Measurements from ENCODE around the gene MAP2K3. TPM values are rescaled to one million over a fixed set of nuclear protein-coding genes. Genes with fewer than 3 reads are reported as not detected.

MAP2K3 gene
- total RNA-seq, 1 experiment from 2014 or later: 39.7 TPM

- TF ChIP-seq CTCF (IDR thresholded peaks at IDR 0.05): no peak
- TF ChIP-seq, protein P1, sequence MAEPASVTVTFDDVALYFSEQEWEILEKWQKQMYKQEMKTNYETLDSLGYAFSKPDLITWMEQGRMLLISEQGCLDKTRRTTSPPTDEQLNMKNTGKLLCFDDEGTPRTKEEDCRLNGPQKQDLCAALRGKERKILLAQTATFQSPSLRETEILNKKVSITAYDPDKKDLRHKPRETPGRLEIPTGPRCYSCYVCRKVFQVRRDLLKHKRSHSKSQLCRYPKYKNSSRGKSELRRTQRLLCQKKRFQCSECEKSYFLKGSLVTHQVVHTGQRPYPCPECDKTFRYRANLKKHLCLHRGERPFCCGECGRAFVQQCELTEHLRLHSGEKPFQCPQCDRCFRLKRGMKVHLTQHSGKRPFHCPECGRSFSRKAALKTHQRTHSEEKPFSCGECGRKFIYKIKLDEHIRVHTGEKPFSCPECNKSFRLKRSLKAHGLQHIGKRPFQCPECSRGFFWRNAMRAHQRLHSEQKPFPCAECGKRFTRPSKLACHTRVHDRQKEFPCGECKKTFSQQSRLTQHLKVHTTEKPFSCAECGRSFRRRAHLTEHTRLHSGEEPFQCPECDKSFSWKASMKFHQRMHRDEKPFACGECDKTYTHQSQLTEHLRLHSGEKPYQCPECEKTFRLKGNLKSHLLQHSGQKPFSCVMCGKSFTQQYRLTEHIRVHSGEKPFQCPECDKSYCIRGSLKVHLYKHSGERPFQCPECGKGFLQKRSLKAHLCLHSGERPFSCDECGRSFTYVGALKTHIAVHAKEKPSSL (CRISPR knock-in tag; conservative IDR thresholded peaks at IDR 0.05): no peak
- no peak for TF ChIP-seq ZNF263 (CRISPR knock-in tag; IDR thresholded peaks at IDR 0.05; ENCODE audit: low read depth)
- TF ChIP-seq, protein P2, sequence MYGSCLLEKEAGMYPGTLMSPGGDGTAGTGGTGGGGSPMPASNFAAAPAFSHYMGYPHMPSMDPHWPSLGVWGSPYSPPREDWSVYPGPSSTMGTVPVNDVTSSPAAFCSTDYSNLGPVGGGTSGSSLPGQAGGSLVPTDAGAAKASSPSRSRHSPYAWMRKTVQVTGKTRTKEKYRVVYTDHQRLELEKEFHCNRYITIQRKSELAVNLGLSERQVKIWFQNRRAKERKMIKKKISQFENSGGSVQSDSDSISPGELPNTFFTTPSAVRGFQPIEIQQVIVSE (CRISPR knock-in tag; IDR thresholded peaks at IDR 0.05; ENCODE audit: borderline replicate concordance): no peak
- TF ChIP-seq FOXP1 (CRISPR knock-in tag; IDR thresholded peaks at IDR 0.05; ENCODE audit: borderline replicate concordance): no peak
- no peak for TF ChIP-seq TEAD4 (CRISPR knock-in tag; IDR thresholded peaks at IDR 0.05)
- no peak for TF ChIP-seq ATF1 (CRISPR knock-in tag; IDR thresholded peaks at IDR 0.05)
- TF ChIP-seq TCF7 (CRISPR knock-in tag; IDR thresholded peaks at IDR 0.05; ENCODE audit: low read depth): no peak
- no peak for TF ChIP-seq ZNF396 (CRISPR knock-in tag; IDR thresholded peaks at IDR 0.05; ENCODE audit: borderline replicate concordance)
These were observed 7.4 kb downstream of the MAP2K3 start (continued) for GRCh38 chr17:21291862-21292261.

- ATAC-seq (no peak), DNase-seq (ENCODE audit: low spot score) (no peak)
- Mint-ChIP-seq H3K9me3 (peaks cover 9% of the 10 kb centered on the region), H3K36me3 (peaks cover 37% of the 10 kb centered on the region), H3K27ac (no peak overlapping the region), H3K4me1 (no peaks in the 10 kb centered on the region), H3K27me3 (ENCODE audit: low read depth) (peaks cover 8% of the 10 kb centered on the region; the same call in 1 of the 2 replicates), H3K4me3 (no peak overlapping the region)
- ChIA-PET CTCF (no interaction called here), POLR2A (no interaction called here)
- TF ChIP-seq SOX15 (CRISPR knock-in tag; IDR thresholded peaks at IDR 0.05) (no peak), MYBL2 (CRISPR knock-in tag; IDR thresholded peaks at IDR 0.05) (no peak), FOXJ3 (CRISPR knock-in tag; IDR thresholded peaks at IDR 0.05; ENCODE audit: borderline replicate concordance) (no peak), ZNF281 (CRISPR knock-in tag; IDR thresholded peaks at IDR 0.05) (no peak), TEAD1 (CRISPR knock-in tag; IDR thresholded peaks at IDR 0.05) (no peak), ZBTB43 (CRISPR knock-in tag; IDR thresholded peaks at IDR 0.05) (no peak), HMGXB4 (CRISPR knock-in tag; IDR thresholded peaks at IDR 0.05) (no peak), ZNF423 (CRISPR knock-in tag; IDR thresholded peaks at IDR 0.05) (no peak), E2F5 (CRISPR knock-in tag; IDR thresholded peaks at IDR 0.05) (no peak), NR3C1 (CRISPR knock-in tag; conservative IDR thresholded peaks at IDR 0.05; ENCODE audit: low read depth) (no peak), ATF3 (CRISPR knock-in tag; conservative IDR thresholded peaks at IDR 0.05) (no peak)
- TF ChIP-seq, protein P2 (CRISPR knock-in tag; IDR thresholded peaks at IDR 0.05; ENCODE audit: borderline replicate concordance): no peak
These were observed 8.6 kb downstream of the MAP2K3 start for GRCh38 chr17:21292867-21293830.

Data from WTC11 (cell line).